Lung (tissue), 12 donors: ENCODE measurements around the gene CHST11. TPM values are rescaled to one million over a fixed set of nuclear protein-coding genes. Genes with fewer than 3 reads are reported as not detected.

Experiments
- ATAC-seq: fragments of 200-7000 bp; cut with Tn5 transposase; one replicate; pipeline ENCODE4 v1.9.1; 2020; ENCODE audit warnings: moderate number of reproducible peaks; ENCODE audit not compliant: insufficient read depth, low FRiP score
- DNase-seq, 3 donors: peaks; one replicate each; pipeline ENCODE4 v3.0.0-alpha.2; 2013 to 2017
- H3K27ac ChIP-seq, 2 donors: one replicate each; pipeline ENCODE4 v1.5.1; 2013; ENCODE audit warnings: mild to moderate bottlenecking in 2 of 2, moderate library complexity in 2 of 2, control low read depth in 1 of 2, inconsistent platforms in 1 of 2, low read depth in 1 of 2, low read length in 1 of 2
- H3K27me3 ChIP-seq, 3 donors: one replicate each; pipeline ENCODE4 v1.5.1; 2013; ENCODE audit warnings: low read length in 2 of 3; ENCODE audit not compliant: control insufficient read depth in 3 of 3, insufficient read depth in 3 of 3
- H3K36me3 ChIP-seq, 4 donors: one replicate each; pipeline ENCODE4 v1.5.1; 2013; ENCODE audit warnings: low read length in 4 of 4, mild to moderate bottlenecking in 1 of 4, moderate library complexity in 1 of 4; ENCODE audit not compliant: control insufficient read depth in 4 of 4, insufficient read depth in 4 of 4
- H3K4me1 ChIP-seq, 5 donors: one replicate each; pipeline ENCODE4 v1.5.1; 2013; ENCODE audit warnings: low read length in 5 of 5, mild to moderate bottlenecking in 2 of 5, moderate library complexity in 1 of 5; ENCODE audit not compliant: control insufficient read depth in 5 of 5, insufficient read depth in 5 of 5
- H3K4me3 ChIP-seq: one replicate; pipeline ENCODE4 v1.5.1; 2013; ENCODE audit warnings: mild to moderate bottlenecking, control low read depth, moderate library complexity
- H3K9ac ChIP-seq, 2 donors: one replicate each; pipeline ENCODE4 v1.5.1; 2013; ENCODE audit warnings: low read length in 2 of 2, control low read depth in 1 of 2; ENCODE audit not compliant: insufficient read depth in 1 of 2
- H3K9me3 ChIP-seq, 4 donors: one replicate each; pipeline ENCODE4 v1.5.1; 2013; ENCODE audit warnings: low read length in 3 of 4, mild to moderate bottlenecking in 1 of 4, moderate library complexity in 1 of 4; ENCODE audit not compliant: control insufficient read depth in 4 of 4, insufficient read depth in 3 of 4
- CTCF ChIP-seq: IDR thresholded peaks from 2 replicates; pipeline ENCODE4 v1.5.1; 2012; ENCODE audit warnings: mild to moderate bottlenecking; ENCODE audit errors: control extremely low read depth, extremely low read depth
- WGBS, 2 donors: extraction: QIAGEN DNeasy Blood & Tissue Kit; methylation state at CpG; one replicate each; pipeline ENCODE4 v1.1.7; 2013; 5-methylcytosine and 5-hydroxymethylcytosine counted together
- polyA plus RNA-seq, 2 donors: library from polyadenylated mRNA; stranded (reverse); fragments of 200-250 nt; gene quantifications; one replicate each; pipeline ENCODE4 v1.2.1, GENCODE V29; 2013
- total RNA-seq, 2 donors: library from RNA; depleted of rRNA in 1 of 2; stranded (reverse); fragments of >200 nt in 1 of 2; gene quantifications; one replicate each; pipeline ENCODE4 v1.2.1, GENCODE V29; 2014 to 2021
- donor health status: control.
- donor health status: control.
- donor health status: Bipolar disorder and iron deficiency.
- donor health status: healthy.
- donor health status: DM: yes; HTN: yes; CAD: no.

Gene CHST11
- total and polyA plus RNA-seq, 4 donors: 9.0 to 63.2 (median 27.7) TPM

- 29 to 63% methylated on average over 1 of the region's 1 CpG for WGBS, 2 donors
- no peaks in the 10 kb centered on the region for H3K27me3 ChIP-seq
- H3K9me3 ChIP-seq: peaks cover 0 to 4% (median 0%) of the 10 kb centered on the region in 4 donors
- no peaks in the 10 kb centered on the region for H3K36me3 ChIP-seq
- no peak overlapping the region for H3K9ac ChIP-seq
- no peak for ATAC-seq
- no peaks in the 10 kb centered on the region for H3K4me1 ChIP-seq
- DNase-seq: no peak
- no peak overlapping the region for H3K27ac ChIP-seq
- TF ChIP-seq CTCF: no peak
- no peak overlapping the region for H3K4me3 ChIP-seq
These were observed 13.7 kb upstream of the CHST11 start for GRCh38 chr12:104443008-104443407.

GRCh38 chr12:104446646-104447421, 9.9 kb upstream of the CHST11 start:
- DNase-seq: no peak
- no peak for TF ChIP-seq CTCF
- H3K9ac ChIP-seq: no peak overlapping the region
- peaks cover 0 to 4% (median 2%) of the 10 kb centered on the region in 4 donors for H3K9me3 ChIP-seq
- ATAC-seq: no peak
- no peak overlapping the region for H3K4me3 ChIP-seq
- 83 to 92% methylated on average over 5 of the region's 5 CpGs for WGBS, 2 donors
- no peak overlapping the region for H3K27ac ChIP-seq
- H3K4me1 ChIP-seq: no peaks in the 10 kb centered on the region
- H3K27me3 ChIP-seq: no peaks in the 10 kb centered on the region
- H3K36me3 ChIP-seq: no peaks in the 10 kb centered on the region

GRCh38 chr12:104448031-104448430, 8.7 kb upstream of the CHST11 start:
- WGBS, 2 donors: 77 to 93% methylated on average over 5 of the region's 5 CpGs
- no peak for DNase-seq
- Histone ChIP-seq H3K4me1 (no peaks in the 10 kb centered on the region), H3K9me3 (peaks cover 0 to 4% (median 2%) of the 10 kb centered on the region in 4 donors), H3K27ac (no peak overlapping the region), H3K4me3 (no peak overlapping the region), H3K9ac (no peak overlapping the region), H3K36me3 (no peaks in the 10 kb centered on the region), H3K27me3 (no peaks in the 10 kb centered on the region)
- TF ChIP-seq CTCF: no peak
- no peak for ATAC-seq
